Activated naive CD8-positive, alpha-beta T cell treated with anti-CD3 and anti-CD28 coated beads, Interleukin-2, amount 50 U/mL, for 16 hours (primary cell): ENCODE data around the gene RBM34.
"Not testable (repeated sequence)": the region's sequence is repeated elsewhere in the genome, so short reads cannot be mapped to it uniquely, and the experiment has no call there.

Experiments
- DNase-seq: peaks from one replicate; pipeline ENCODE4 v3.0.0-alpha.2; 2020; ENCODE audit warnings: low read depth, low spot score

The RBM34 gene

GRCh38 chr1:235160957-235161684 lies at the start of gene RBM34:
Gene RBM34 (minus strand): TSS chr1:235161250. CDS start chr1:235161226, 24 bp downstream.
- DNase-seq = peak; percentile 89

- DNase-seq = peak; percentile 5
Observed at GRCh38 chr1:235207209-235207565, 46.1 kb upstream of the RBM34 start.

GRCh38 chr1:235206533-235207208 lies 45.6 kb upstream of the RBM34 start:
- no peak for DNase-seq

GRCh38 chr1:235205687-235206086 lies 44.6 kb upstream of the RBM34 start:
- no peak for DNase-seq

- DNase-seq = no peak
Observed at GRCh38 chr1:235203428-235203827, 42.4 kb upstream of the RBM34 start.

- not testable (repeated sequence) for DNase-seq
Observed at GRCh38 chr1:235202447-235202846, 41.4 kb upstream of the RBM34 start.

- DNase-seq = no peak
Observed at GRCh38 chr1:235199441-235199840, 38.4 kb upstream of the RBM34 start.

- no peak for DNase-seq
Observed at GRCh38 chr1:235190431-235190830, 29.4 kb upstream of the RBM34 start.

- DNase-seq = no peak
Observed at GRCh38 chr1:235187316-235187715, 26.3 kb upstream of the RBM34 start.

GRCh38 chr1:235181561-235182245 lies 20.7 kb upstream of the RBM34 start:
- DNase-seq = no peak

GRCh38 chr1:235180916-235181460 lies 19.9 kb upstream of the RBM34 start:
- DNase-seq = no peak

- DNase-seq = no peak
Observed at GRCh38 chr1:235176486-235176885, 15.4 kb upstream of the RBM34 start.

GRCh38 chr1:235169986-235170385 lies 8.9 kb upstream of the RBM34 start:
- no peak for DNase-seq

- DNase-seq = no peak
Observed at GRCh38 chr1:235168375-235168774, 7.3 kb upstream of the RBM34 start.

GRCh38 chr1:235161685-235162327 lies 756 bp upstream of the RBM34 start:
- no peak for DNase-seq

- DNase-seq = no peak
Observed at GRCh38 chr1:235160383-235160956, 580 bp downstream of the RBM34 start.

GRCh38 chr1:235159930-235160329 lies 1.1 kb downstream of the RBM34 start:
- DNase-seq = not testable (repeated sequence)

- DNase-seq = not testable (repeated sequence)
Observed at GRCh38 chr1:235159284-235159683, 1.8 kb downstream of the RBM34 start.

GRCh38 chr1:235158680-235159079 lies 2.4 kb downstream of the RBM34 start:
- DNase-seq = no peak

- DNase-seq = no peak
Observed at GRCh38 chr1:235157150-235157549, 3.9 kb downstream of the RBM34 start.

GRCh38 chr1:235156740-235157139 lies 4.3 kb downstream of the RBM34 start:
- no peak for DNase-seq

- DNase-seq = no peak
Observed at GRCh38 chr1:235156265-235156664, 4.8 kb downstream of the RBM34 start.
